Measurements from ENCODE around the gene RIN3. TPM values are rescaled to one million over a fixed set of nuclear protein-coding genes. Genes with fewer than 3 reads are reported as not detected.

Gene RIN3
- total RNA-seq, 1 experiment from 2014 or later = 1.5 TPM

GRCh38 chr14:92685784-92686355, 172.3 kb downstream of the RIN3 start:
- no peaks in the 10 kb centered on the region for H3K4me1 ChIP-seq (ENCODE audit: insufficient read depth, low read length)
- no peaks in the 10 kb centered on the region for H3K9me3 Mint-ChIP-seq
- no CpG with 5 or more reads among the region's 4 CpGs for WGBS (ENCODE audit: extremely low coverage, insufficient read length, low lambda C conversion rate)
- no peaks in the 10 kb centered on the region for H3K9me3 ChIP-seq (ENCODE audit: control insufficient read depth, low read depth, low read length)
- peaks cover 11% of the 10 kb centered on the region; the same call in 1 of the 2 replicates for H3K27me3 ChIP-seq (ENCODE audit: insufficient read depth, low read length)
- no peak overlapping the region for H2BK12ac ChIP-seq (ENCODE audit: insufficient read length, low read depth, low read length)
- H3K18ac ChIP-seq (ENCODE audit: insufficient read length, low read depth, low read length) = no peak overlapping the region
- H4K91ac ChIP-seq (ENCODE audit: insufficient read length, low read depth, low read length) = no peak overlapping the region
- H2BK20ac ChIP-seq (ENCODE audit: low read depth, low read length, poor library complexity, severe bottlenecking) = no peak overlapping the region
- H4K5ac ChIP-seq (ENCODE audit: insufficient read length, low read depth, low read length) = no peak overlapping the region
- H3K23me2 ChIP-seq (ENCODE audit: insufficient read length, low read depth, low read length, poor library complexity, severe bottlenecking) = peaks cover 9% of the 10 kb centered on the region
- no peak overlapping the region for H2BK5ac ChIP-seq (ENCODE audit: insufficient read length, low read length)
- no peak overlapping the region for H2AFZ ChIP-seq (ENCODE audit: low read length)
- no peak overlapping the region for H2AK5ac ChIP-seq (ENCODE audit: insufficient read length, low read length)
- no peak for TF ChIP-seq CTCF (conservative IDR thresholded peaks at IDR 0.05)
- no peak overlapping the region for H4K8ac ChIP-seq (replicated peaks; ENCODE audit: insufficient read length, low read depth, low read length)
- no peak overlapping the region for H2BK120ac ChIP-seq (ENCODE audit: low read depth, low read length, poor library complexity, severe bottlenecking)
- no peak overlapping the region for H2BK15ac ChIP-seq (ENCODE audit: low read depth, low read length)
- no peak overlapping the region for H3K27ac Mint-ChIP-seq
- H3K4ac ChIP-seq (ENCODE audit: low read depth, low read length) = no peak overlapping the region
- H4K20me1 ChIP-seq (ENCODE audit: control insufficient read depth, insufficient read depth, insufficient read length) = no peaks in the 10 kb centered on the region
- H3K23ac ChIP-seq (ENCODE audit: insufficient read length, low read depth, low read length) = no peak overlapping the region
- H3K27ac ChIP-seq (ENCODE audit: insufficient read length, low read depth, low read length) = no peak overlapping the region
- H3K27me3 Mint-ChIP-seq (ENCODE audit: low read depth) = peaks cover 32% of the 10 kb centered on the region
- H3K36me3 Mint-ChIP-seq (ENCODE audit: insufficient read depth in 1 of 3, low read depth in 3 of 3) = no peaks in the 10 kb centered on the region
- no peak overlapping the region for H3K9ac ChIP-seq (ENCODE audit: extremely low read depth, insufficient read length, low read length)
- peaks cover 2 to 3% of the 10 kb centered on the region in 2 experiments; a peak in 2 of 4 replicates for H3K4me1 Mint-ChIP-seq
- H3K79me1 ChIP-seq (ENCODE audit: insufficient read depth, low read depth, low read length, poor library complexity, severe bottlenecking) = no peaks in the 10 kb centered on the region
- DNase-seq = no peak
- no peaks in the 10 kb centered on the region for H3K79me2 ChIP-seq (ENCODE audit: insufficient read depth, low read length)
- H3K56ac ChIP-seq (ENCODE audit: insufficient read length, low read depth, low read length) = no peak overlapping the region
- no peak overlapping the region for H3K4me3 Mint-ChIP-seq
- H3T11ph ChIP-seq (ENCODE audit: low read length) = no peak overlapping the region
- H3K4me2 ChIP-seq (ENCODE audit: insufficient read depth, insufficient read length, low read length) = no peak overlapping the region
- no peak overlapping the region for H3K14ac ChIP-seq (ENCODE audit: insufficient read depth, low read length)
